HPDE6-E6E7 (cell line): Measurements from ENCODE around the gene SHB.
"Not testable (repeated sequence)": the region's sequence is repeated elsewhere in the genome, so short reads cannot be mapped to it uniquely, and the experiment has no call there.

Experiments used
- DNase-seq: peaks from one replicate; pipeline ENCODE4 v3.0.0; 2011; ENCODE audit warnings: missing footprints; ENCODE audit errors: extremely low spot score

SHB gene

DNA sequence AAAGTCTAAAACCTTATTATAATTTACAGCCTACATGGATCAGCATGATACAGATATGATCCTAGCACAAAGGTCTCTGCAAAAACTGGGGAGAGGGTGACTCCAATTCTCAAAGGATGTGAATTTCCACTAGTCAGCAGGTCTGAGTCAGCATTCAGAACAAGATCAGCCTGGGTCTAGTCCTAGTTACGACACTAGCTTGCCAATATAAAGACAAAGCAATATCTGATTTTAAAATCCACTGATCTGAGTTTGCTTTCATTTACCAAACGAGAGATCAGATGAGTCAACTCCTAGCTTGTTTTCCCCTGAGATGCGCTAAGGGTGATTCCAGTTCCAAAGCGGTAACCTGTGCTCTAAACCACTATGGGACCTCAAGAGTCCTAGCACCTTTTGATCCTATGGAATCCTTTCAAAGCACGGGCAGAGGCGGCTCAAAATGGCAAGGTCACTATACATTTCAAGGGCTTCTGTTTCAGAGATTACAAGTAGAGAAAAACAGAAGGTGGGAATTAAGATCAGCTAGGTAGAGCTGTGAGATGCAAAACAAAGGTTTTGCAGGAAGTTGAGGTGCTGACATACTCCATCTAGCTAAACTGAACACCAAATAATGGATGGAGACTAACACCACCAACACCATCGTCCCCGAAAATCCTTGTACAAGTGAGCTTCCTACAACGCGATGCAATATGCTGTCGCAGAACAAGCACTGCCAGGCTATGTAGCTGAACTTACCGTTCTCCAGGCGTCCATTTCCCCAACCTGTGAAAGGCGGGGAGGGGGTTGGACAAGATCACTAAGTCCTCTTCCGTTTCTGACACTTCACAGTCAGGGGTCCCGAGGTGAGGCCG, 166.0 kb downstream of the SHB start:
- no peak for DNase-seq

DNA sequence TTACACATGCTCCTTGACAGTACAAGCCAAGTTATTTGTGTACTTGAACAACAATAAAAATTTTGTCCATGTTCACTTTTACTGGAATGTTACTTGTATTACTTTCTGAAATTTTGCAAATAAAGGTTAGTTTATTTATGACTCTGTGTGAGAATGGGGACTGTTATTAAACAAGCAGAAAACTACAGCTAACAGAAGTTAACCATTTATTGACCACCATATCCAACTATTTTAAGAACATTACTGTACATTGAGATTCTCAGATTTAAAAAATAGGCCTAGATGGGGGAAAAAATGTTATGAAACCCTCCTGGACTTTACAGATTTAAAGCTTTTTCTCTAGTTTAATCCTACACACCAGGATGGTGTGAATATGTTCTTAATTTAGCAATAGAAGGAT, 166.9 kb downstream of the SHB start:
- DNase-seq, result no peak

DNA sequence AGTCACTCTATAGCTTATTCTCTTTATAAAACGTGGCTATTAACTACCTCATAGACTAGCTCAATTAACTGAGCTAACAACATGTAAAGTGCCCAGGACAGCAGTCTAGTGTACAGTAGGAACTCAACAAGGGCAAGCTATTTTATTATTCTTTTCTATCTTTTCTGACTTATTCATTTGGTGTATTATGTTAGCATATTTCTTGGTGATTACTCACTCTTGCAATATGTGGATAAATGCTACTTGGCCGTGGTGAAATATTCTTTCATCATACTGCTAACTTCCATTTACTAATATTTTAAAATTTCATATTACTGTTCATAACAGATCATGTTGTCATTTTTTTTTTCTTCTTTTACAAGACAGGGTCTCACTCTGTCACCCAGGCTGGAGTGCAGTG, 170.0 kb downstream of the SHB start:
- no peak for DNase-seq

DNA sequence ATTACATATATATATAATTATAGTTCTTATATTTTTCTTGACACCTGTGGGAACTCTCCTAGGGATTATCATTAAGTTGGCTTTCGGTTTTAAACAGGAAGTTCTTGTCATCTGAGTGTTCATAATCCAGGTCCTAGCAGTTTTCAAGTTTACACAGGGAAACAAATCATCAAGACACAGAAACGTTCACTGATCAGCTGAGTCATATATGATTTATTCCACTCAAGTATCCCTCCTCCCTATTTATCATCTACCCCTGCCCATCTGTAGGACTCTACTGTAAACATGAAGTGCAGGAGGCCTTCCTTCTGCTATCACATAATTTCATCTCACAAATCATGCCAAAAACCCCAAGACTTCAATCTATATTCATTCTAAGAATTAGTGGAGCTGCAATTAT, 171.4 kb downstream of the SHB start:
- DNase-seq, result no peak

DNA sequence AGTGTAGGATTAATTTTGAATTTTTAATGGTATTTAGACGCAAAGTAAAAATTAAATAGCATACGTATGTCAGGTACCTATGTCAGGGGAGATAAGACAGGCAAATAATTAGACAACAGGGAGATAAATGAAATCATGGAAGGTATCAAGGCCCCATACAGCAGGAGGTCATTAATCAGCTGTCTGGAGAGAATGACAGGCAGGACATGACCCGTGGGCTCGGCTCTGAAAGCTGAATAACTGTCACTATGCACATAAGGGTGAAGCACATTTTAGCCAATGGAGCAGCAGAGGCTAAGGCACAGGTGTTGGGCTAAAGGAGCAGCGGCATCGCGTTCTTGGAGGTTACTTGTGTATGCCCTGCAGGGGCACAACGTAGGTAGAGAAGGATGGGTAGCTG, 177.0 kb downstream of the SHB start:
- DNase-seq, result no peak

DNA sequence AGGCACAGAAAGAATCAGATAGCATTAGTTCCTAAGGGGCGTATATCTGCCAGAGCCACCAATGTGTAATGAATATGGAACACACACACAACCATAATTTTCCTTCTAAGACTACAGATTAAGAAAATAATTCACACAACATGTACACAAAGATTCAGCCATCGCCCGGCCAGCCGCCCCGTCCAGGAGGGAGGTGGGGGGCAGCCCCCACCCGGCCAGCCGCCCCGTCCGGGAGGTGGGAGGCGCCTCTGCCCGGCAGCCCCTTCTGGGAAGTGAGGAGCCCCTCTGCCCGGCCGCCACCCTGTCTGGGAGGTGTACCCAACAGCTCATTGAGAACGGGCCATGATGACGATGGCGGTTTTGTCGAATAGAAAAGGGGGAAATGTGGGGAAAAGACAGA, 178.0 kb downstream of the SHB start:
- DNase-seq, result not testable (repeated sequence)

DNA sequence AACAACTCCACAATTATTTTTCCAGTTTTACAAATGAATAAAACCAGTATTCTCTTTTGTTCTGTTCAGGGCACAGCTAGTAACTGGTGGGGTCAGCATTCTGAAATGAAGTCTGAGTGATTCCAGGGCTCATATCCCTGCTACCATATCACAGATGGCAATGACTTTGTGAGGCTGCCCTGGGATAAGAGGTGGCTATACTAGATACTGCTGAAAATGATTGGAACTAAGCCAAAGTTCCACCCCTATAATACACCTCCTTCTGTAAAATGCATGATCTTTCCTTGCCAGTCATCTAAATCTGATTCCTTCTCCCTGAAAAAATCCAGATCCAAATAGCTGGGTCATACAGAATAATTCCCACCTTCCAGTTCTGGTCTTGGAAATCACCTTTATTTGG, 179.5 kb downstream of the SHB start:
- no peak for DNase-seq

GRCh38 chr9:37887977-37888583, 180.9 kb downstream of the SHB start:
- DNase-seq, result not testable (repeated sequence)

DNA sequence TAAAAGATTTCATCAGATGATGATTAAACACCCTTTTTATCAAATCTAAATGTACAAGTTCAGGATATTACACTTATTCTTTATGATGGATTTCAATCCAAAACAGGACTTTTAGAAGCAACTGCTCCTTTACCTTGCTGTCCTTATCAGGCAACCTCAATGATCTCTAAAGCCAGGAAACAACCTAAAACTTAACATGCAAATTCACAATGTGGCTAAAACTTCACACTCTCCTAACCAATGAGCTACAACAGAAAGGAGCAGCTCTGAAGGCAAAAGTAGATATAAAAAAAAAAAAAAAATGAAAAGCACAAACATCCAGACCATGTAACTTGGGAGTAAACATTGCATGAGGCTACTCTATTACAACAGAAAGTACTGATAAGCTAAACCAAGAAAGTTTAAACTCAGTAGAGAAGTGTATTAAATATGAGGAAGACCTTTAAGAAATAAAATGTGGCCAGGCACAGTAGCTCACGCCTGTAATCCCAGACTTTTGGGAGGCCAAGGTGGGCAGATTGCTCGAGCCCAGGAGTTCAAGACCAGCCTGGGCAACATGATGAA, 188.0 kb downstream of the SHB start:
- DNase-seq, result no peak

- no peak for DNase-seq
These were observed 192.7 kb downstream of the SHB start for GRCh38 chr9:37876376-37876775.

- DNase-seq, result no peak
These were observed 195.1 kb downstream of the SHB start for GRCh38 chr9:37873955-37874354.

DNA sequence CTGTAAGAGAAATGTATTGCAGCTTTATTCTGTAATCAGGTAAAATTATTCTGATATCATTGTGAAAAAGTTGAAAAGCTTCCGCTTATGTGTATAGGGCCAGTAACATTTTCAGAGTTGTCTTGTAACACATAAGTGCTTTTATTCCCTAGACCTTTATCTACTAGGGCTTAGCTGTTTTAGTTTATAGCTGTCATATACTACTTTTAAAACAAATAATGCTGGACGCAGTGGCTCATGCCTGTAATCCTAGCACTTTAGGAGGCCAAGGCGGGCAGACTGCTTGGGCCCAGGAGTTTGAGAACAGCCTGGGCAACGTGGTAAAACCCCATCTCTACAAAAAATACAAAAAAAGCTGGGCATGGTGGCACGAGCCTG, 198.2 kb downstream of the SHB start:
- DNase-seq, result no peak

DNA sequence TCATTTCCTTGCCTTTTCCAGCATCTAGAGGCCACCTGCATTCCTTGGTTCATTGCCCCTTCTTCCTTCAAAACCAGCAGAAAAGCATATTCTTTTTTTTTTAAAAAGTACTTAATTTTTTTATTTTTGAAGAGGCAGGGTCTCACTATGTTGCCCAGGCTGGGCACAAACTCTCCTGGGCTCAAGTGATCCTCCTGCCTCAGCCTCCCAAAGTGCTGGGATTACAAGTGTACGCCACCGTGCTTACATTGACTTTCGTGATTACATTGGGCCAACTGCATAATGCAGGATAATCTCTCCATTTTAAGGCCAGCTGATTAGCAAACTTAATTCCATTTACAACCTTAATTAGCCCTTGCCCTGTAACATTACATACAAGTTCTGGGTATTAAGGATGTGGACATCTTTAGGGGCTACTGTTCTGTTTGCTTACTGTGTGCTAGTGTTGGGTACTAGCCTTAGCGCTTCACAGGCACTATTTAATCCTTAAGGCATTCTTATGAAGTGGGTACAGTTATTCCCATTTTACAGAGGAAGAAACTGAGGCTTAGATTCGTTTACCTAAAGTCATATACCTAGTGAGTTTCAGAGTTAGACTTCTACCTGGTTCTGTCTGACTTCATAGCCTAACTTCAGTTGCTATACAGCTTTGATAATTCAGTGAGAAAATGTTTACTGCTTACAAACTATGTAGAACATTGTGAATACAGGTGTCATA, 198.8 kb downstream of the SHB start:
- no peak for DNase-seq
